GM23338 (cell line): ENCODE data around the gene C15orf62. TPM values are rescaled to one million over a fixed set of nuclear protein-coding genes. Genes with fewer than 3 reads are reported as not detected.
A peak's percentile ranks its signal among the peaks of the same experiment; 100 is the strongest.

Experiments used
- ATAC-seq: fragments of 200-7000 bp; cut with Tn5 transposase; 3 replicates; pipeline ENCODE4 v1.9.1; 2020
- DNase-seq: peaks from one replicate; pipeline ENCODE4 v3.0.0-alpha.2; 2015; ENCODE audit warnings: low spot score
- H2AFZ ChIP-seq: fragments of 200-600 bp; sonication (generic); 2 replicates; pipeline ENCODE4 v1.8.0; 2016; ENCODE audit warnings: antibody characterized with exemption, mild to moderate bottlenecking, moderate library complexity
- H3F3A ChIP-seq: fragments of 200-600 bp; sonication (generic); replicated peaks from 2 replicates; pipeline ENCODE4 v1.8.0; 2017; ENCODE audit warnings: antibody characterized with exemption, mixed run types, low read depth
- H3K27ac ChIP-seq: fragments of 200-600 bp; sonication (generic); 2 replicates; pipeline ENCODE4 v1.6.1; 2016; ENCODE audit warnings: low read depth
- H3K27me3 ChIP-seq: fragments of 200-600 bp; sonication (generic); 2 replicates; pipeline ENCODE4 v1.8.0; 2016; ENCODE audit warnings: mild to moderate bottlenecking, mixed run types, moderate library complexity; ENCODE audit not compliant: insufficient read depth
- H3K36me3 ChIP-seq: fragments of 200-600 bp; sonication (generic); 2 replicates; pipeline ENCODE4 v1.8.0; 2016; ENCODE audit warnings: mild to moderate bottlenecking; ENCODE audit not compliant: insufficient read depth
- H3K4me1 ChIP-seq: fragments of 200-600 bp; sonication (generic); 2 replicates; pipeline ENCODE4 v1.8.0; 2016; ENCODE audit warnings: mild to moderate bottlenecking, moderate library complexity; ENCODE audit not compliant: insufficient read depth
- H3K4me2 ChIP-seq: fragments of 200-600 bp; sonication (generic); 2 replicates; pipeline ENCODE4 v1.7.1; 2017; ENCODE audit warnings: mixed run types
- H3K4me3 ChIP-seq: fragments of 200-600 bp; sonication (generic); 2 replicates; pipeline ENCODE4 v1.6.1; 2016; ENCODE audit warnings: mixed run types
- H3K79me2 ChIP-seq: fragments of 200-600 bp; sonication (generic); replicated peaks from 2 replicates; pipeline ENCODE4 v1.8.0; 2017; ENCODE audit warnings: mild to moderate bottlenecking; ENCODE audit not compliant: insufficient read depth
- H3K9me2 ChIP-seq: fragments of 200-600 bp; sonication (generic); 2 replicates; pipeline ENCODE4 v1.8.0; 2017; ENCODE audit not compliant: insufficient read depth
- H4K20me1 ChIP-seq: fragments of 200-600 bp; sonication (generic); replicated peaks from 2 replicates; pipeline ENCODE4 v1.8.0; 2017; ENCODE audit warnings: mild to moderate bottlenecking; ENCODE audit not compliant: insufficient read depth
- H3K27ac Mint-ChIP-seq: 2 replicates; pipeline ENCODE4 v1.8.0; 2020; ENCODE audit warnings: inconsistent platforms, mild to moderate bottlenecking, moderate library complexity, mixed read lengths
- H3K27me3 Mint-ChIP-seq: 3 replicates; pipeline ENCODE4 v1.8.0; 2022; ENCODE audit warnings: low read depth, mild to moderate bottlenecking, moderate library complexity, mixed read lengths, inconsistent platforms; ENCODE audit not compliant: insufficient read depth, poor library complexity
- H3K36me3 Mint-ChIP-seq: 3 replicates; pipeline ENCODE4 v1.8.0; 2021; ENCODE audit warnings: low read depth, mild to moderate bottlenecking, inconsistent platforms, moderate library complexity, mixed read lengths
- H3K4me1 Mint-ChIP-seq: 3 replicates; pipeline ENCODE4 v1.8.0; 2020; ENCODE audit warnings: mild to moderate bottlenecking, inconsistent platforms, mixed read lengths
- H3K4me3 Mint-ChIP-seq: 3 replicates; pipeline ENCODE4 v1.8.0; 2021; ENCODE audit warnings: moderate library complexity, mild to moderate bottlenecking, inconsistent platforms, mixed read lengths
- H3K9me3 Mint-ChIP-seq: 3 replicates; pipeline ENCODE4 v1.8.0; 2020; ENCODE audit warnings: moderate library complexity, mild to moderate bottlenecking, inconsistent platforms, mixed read lengths
- CREB1 ChIP-seq: fragments of 250-450 bp; sonication (Bioruptor Pico); IDR thresholded peaks from 2 replicates; pipeline ENCODE4 v1.5.0; 2020; ENCODE audit warnings: low read depth, mild to moderate bottlenecking, moderate library complexity
- CTCF ChIP-seq, 2 experiments: fragments of 200-600 bp in 1 of 2; sonication (generic) in 1 of 2; conservative IDR thresholded peaks; 2 replicates each; pipeline versions ENCODE4 v1.5.1 to v1.6.1; 2016 to 2017; ENCODE audit warnings: antibody characterized with exemption in 2 of 2, low read depth in 2 of 2, mild to moderate bottlenecking in 2 of 2, moderate library complexity in 1 of 2
- ETS1 ChIP-seq: IDR thresholded peaks from 2 replicates; pipeline ENCODE4 v1.6.1; 2016; ENCODE audit warnings: antibody characterized with exemption
- EZH2phosphoT487 ChIP-seq: fragments of 200-600 bp; sonication (generic); IDR thresholded peaks from one replicate; pipeline ENCODE4 v1.8.1; 2018; ENCODE audit warnings: antibody characterized with exemption; ENCODE audit not compliant: unreplicated experiment
- JUNB ChIP-seq: IDR thresholded peaks from one replicate; pipeline ENCODE4 v1.6.1; 2016; ENCODE audit warnings: antibody characterized with exemption; ENCODE audit not compliant: unreplicated experiment
- NANOG ChIP-seq: IDR thresholded peaks from 2 replicates; pipeline ENCODE4 v1.6.1; 2016; ENCODE audit warnings: antibody characterized with exemption, borderline replicate concordance
- POLR2AphosphoS5 ChIP-seq: IDR thresholded peaks from 2 replicates; pipeline ENCODE4 v1.6.1; 2016; ENCODE audit warnings: antibody characterized with exemption, low read depth
- STAT1 ChIP-seq: IDR thresholded peaks from one replicate; pipeline ENCODE4 v1.6.1; 2016; ENCODE audit warnings: antibody characterized with exemption; ENCODE audit not compliant: unreplicated experiment
- ZNF114 ChIP-seq: fragments of 250-450 bp; sonication (Bioruptor Pico); IDR thresholded peaks from 2 replicates; pipeline ENCODE4 v1.5.0; 2020; ENCODE audit warnings: mild to moderate bottlenecking, moderate library complexity
- ZNF331 ChIP-seq: fragments of 250-450 bp; sonication (Bioruptor Pico); IDR thresholded peaks from 2 replicates; pipeline ENCODE4 v1.5.0; 2020; ENCODE audit warnings: low read depth, mild to moderate bottlenecking, moderate library complexity
- ZNF462 ChIP-seq: fragments of 250-450 bp; sonication (Bioruptor Pico); IDR thresholded peaks from 2 replicates; pipeline ENCODE4 v1.5.0; 2020; ENCODE audit warnings: mild to moderate bottlenecking, moderate library complexity
- polyA plus RNA-seq: library from polyadenylated mRNA; unstranded; fragments of >200 nt; fragmentation: Nextera tagmentation; extraction: Ambion mirVana; gene quantifications from 2 replicates; pipeline ENCODE4 v1.2.1, GENCODE V29; 2016
- total RNA-seq: library from RNA; depleted of rRNA; stranded (reverse); fragments of >200 nt; shearing (Covaris generic); gene quantifications from 2 replicates; pipeline ENCODE4 v1.2.3, GENCODE V29; 2014

Gene C15orf62
- total and polyA plus RNA-seq, 2 experiments from 2014 or later = 0.16 to 0.80 TPM

GRCh38 chr15:40819048-40819447, 49.3 kb downstream of the C15orf62 start (continued):
- TF ChIP-seq CTCF (conservative IDR thresholded peaks at IDR 0.05; ENCODE audit: low read depth in 2 of 2) = no peak
- TF ChIP-seq EZH2phosphoT487 = no peak
- TF ChIP-seq STAT1 = no peak
- TF ChIP-seq NANOG = no peak
- no peak for TF ChIP-seq ZNF331

GRCh38 chr15:40821195-40821594, 51.4 kb downstream of the C15orf62 start:
- Histone ChIP-seq H3K4me2 (no peak overlapping the region), H3K27me3 (no peaks in the 10 kb centered on the region), H4K20me1 (no peaks in the 10 kb centered on the region), H3K27ac (no peak overlapping the region), H2AFZ (0 out of 2 replicates have a peak overlapping the region, but pooled peaks have one; percentile 43), H3K4me3 (no peak overlapping the region), H3K4me1 (no peaks in the 10 kb centered on the region), H3K36me3 (no peaks in the 10 kb centered on the region), H3F3A (no peaks in the 10 kb centered on the region), H3K9me2 (no peaks in the 10 kb centered on the region), H3K79me2 (no peaks in the 10 kb centered on the region)
- TF ChIP-seq ZNF462 (CRISPR knock-in tag) = no peak
- TF ChIP-seq JUNB = no peak
- TF ChIP-seq POLR2AphosphoS5 = no peak
- no peak for TF ChIP-seq CTCF (conservative IDR thresholded peaks at IDR 0.05; ENCODE audit: low read depth in 2 of 2)
- no peak for TF ChIP-seq ETS1
- TF ChIP-seq STAT1 = no peak
- no peak for TF ChIP-seq ZNF114 (CRISPR knock-in tag)
- no peak for TF ChIP-seq CREB1 (CRISPR knock-in tag)
- TF ChIP-seq ZNF331 = no peak
- H3K4me3 Mint-ChIP-seq = no peak overlapping the region
- ATAC-seq = no peak
- H3K4me1 Mint-ChIP-seq = no peaks in the 10 kb centered on the region
- H3K36me3 Mint-ChIP-seq = no peaks in the 10 kb centered on the region
- H3K27me3 Mint-ChIP-seq = peaks cover 7% of the 10 kb centered on the region
- no peaks in the 10 kb centered on the region for H3K9me3 Mint-ChIP-seq
- H3K27ac Mint-ChIP-seq = no peak overlapping the region
- DNase-seq = no peak
